GM18519 (cell line): Measurements from ENCODE around the gene USP6NL.

Experiments used
- ATAC-seq: cut with Tn5 transposase; IDR thresholded peaks from one replicate; pipeline ENCODE4 v1.9.1; 2021; ENCODE audit warnings: mild to moderate bottlenecking, moderate library complexity; ENCODE audit not compliant: unreplicated experiment, low FRiP score

USP6NL gene

GRCh38 chr10:11625019-11625735, 13.7 kb upstream of the USP6NL start:
- ATAC-seq, result peak; percentile 73

GRCh38 chr10:11617233-11617632, 5.8 kb upstream of the USP6NL start:
- no peak for ATAC-seq

- no peak for ATAC-seq
Measured at GRCh38 chr10:11616021-11616420, 4.6 kb upstream of the USP6NL start.

- ATAC-seq, result no peak
Measured at GRCh38 chr10:11615396-11615795, 3.9 kb upstream of the USP6NL start.

GRCh38 chr10:11612021-11613001, 861 bp upstream of the USP6NL start:
- ATAC-seq, result no peak

GRCh38 chr10:11610826-11611247, 613 bp downstream of the USP6NL start:
- no peak for ATAC-seq

- no peak for ATAC-seq
Measured at GRCh38 chr10:11610166-11610825, 1.2 kb downstream of the USP6NL start.

- ATAC-seq, result no peak
Measured at GRCh38 chr10:11609492-11610093, 1.9 kb downstream of the USP6NL start.

- no peak for ATAC-seq
Measured at GRCh38 chr10:11609052-11609451, 2.4 kb downstream of the USP6NL start.

GRCh38 chr10:11608159-11609013, 3.1 kb downstream of the USP6NL start:
- ATAC-seq, result no peak

- no peak for ATAC-seq
Measured at GRCh38 chr10:11605807-11606408, 5.5 kb downstream of the USP6NL start.

GRCh38 chr10:11604865-11605650, 6.4 kb downstream of the USP6NL start:
- ATAC-seq, result no peak

- ATAC-seq, result no peak
Measured at GRCh38 chr10:11603741-11604140, 7.7 kb downstream of the USP6NL start.

GRCh38 chr10:11602919-11603523, 8.4 kb downstream of the USP6NL start:
- no peak for ATAC-seq

- ATAC-seq, result no peak
Measured at GRCh38 chr10:11602358-11602757, 9.1 kb downstream of the USP6NL start.

GRCh38 chr10:11601670-11602069, 9.8 kb downstream of the USP6NL start:
- ATAC-seq, result no peak

GRCh38 chr10:11600280-11600679, 11.2 kb downstream of the USP6NL start:
- ATAC-seq, result no peak
